NB4 (cell line): ENCODE measurements around the gene NUSAP1.

Experiments used
- POLR2A ChIP-seq: IDR thresholded peaks from 2 replicates; pipeline ENCODE4 v1.6.1; 2011; ENCODE audit warnings: mild to moderate bottlenecking; ENCODE audit not compliant: insufficient read length; ENCODE audit errors: extremely low read depth
- TF ChIP-seq, protein P1 (sequence below): IDR thresholded peaks from 2 replicates; pipeline ENCODE4 v1.6.1; 2011; ENCODE audit warnings: low read depth, low read length

DNA sequence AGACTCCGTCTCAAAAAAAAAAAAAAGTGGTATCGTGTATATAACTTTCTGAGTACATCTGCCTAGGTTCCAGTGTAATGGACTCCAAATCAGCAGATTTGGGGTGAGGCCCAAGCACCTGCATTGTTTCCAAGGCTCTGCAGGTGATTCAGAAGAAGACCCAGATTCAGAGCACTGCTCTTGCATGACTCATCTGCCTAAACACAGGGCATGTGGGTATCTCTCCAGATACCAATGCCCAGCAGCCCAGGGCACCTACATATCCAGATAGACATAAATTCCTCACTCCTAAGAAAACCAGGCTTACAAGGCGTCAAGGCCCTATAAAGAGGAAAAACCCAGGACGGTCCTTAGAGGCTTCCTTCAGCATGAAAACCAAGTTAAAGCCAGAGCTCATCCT lies 45.3 kb downstream of the NUSAP1 start:
- TF ChIP-seq, protein P1, sequence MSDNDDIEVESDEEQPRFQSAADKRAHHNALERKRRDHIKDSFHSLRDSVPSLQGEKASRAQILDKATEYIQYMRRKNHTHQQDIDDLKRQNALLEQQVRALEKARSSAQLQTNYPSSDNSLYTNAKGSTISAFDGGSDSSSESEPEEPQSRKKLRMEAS, result no peak
- no peak for TF ChIP-seq POLR2A
